Progenitor cell of endocrine pancreas (in vitro differentiated cells): ENCODE results near the gene KCNMB2. TPM values are rescaled to one million over a fixed set of nuclear protein-coding genes. Genes with fewer than 3 reads are reported as not detected.

Experiments used
- DNase-seq: peaks from one replicate; pipeline ENCODE4 v3.0.0; 2021; ENCODE audit warnings: low spot score; ENCODE audit not compliant: unreplicated experiment
- H3K27ac Mint-ChIP-seq: 2 replicates; pipeline ENCODE4 v1.8.0; 2021; ENCODE audit warnings: mild to moderate bottlenecking, moderate library complexity, mixed read lengths
- H3K27me3 Mint-ChIP-seq: 2 replicates; pipeline ENCODE4 v1.8.0; 2021; ENCODE audit warnings: mixed read lengths
- H3K36me3 Mint-ChIP-seq: 2 replicates; pipeline ENCODE4 v1.8.0; 2022; ENCODE audit warnings: mixed read lengths; ENCODE audit not compliant: insufficient read depth
- H3K4me1 Mint-ChIP-seq: 2 replicates; pipeline ENCODE4 v1.8.0; 2021; ENCODE audit warnings: low read depth, mixed read lengths
- H3K4me3 Mint-ChIP-seq: 2 replicates; pipeline ENCODE4 v1.8.0; 2021; ENCODE audit warnings: low read depth, mild to moderate bottlenecking, moderate library complexity, mixed read lengths
- H3K9me3 Mint-ChIP-seq: 2 replicates; pipeline ENCODE4 v1.8.0; 2021; ENCODE audit warnings: low read depth, mixed read lengths
- CTCF ChIP-seq: fragments of 200-600 bp; sonication (generic); IDR thresholded peaks from one replicate; pipeline ENCODE4 v1.5.0; 2021; ENCODE audit warnings: antibody characterized with exemption, mild to moderate bottlenecking; ENCODE audit not compliant: unreplicated experiment
- total RNA-seq: library from RNA; stranded (reverse); gene quantifications from 2 replicates; pipeline ENCODE4 v1.2.1, GENCODE V29; 2021

Gene KCNMB2
- total RNA-seq, 1 donor from 2014 or later: not detected

- Mint-ChIP-seq H3K4me3 (no peak overlapping the region), H3K9me3 (peaks cover 7% of the 10 kb centered on the region), H3K36me3 (peaks cover 2% of the 10 kb centered on the region), H3K27ac (no peak overlapping the region), H3K27me3 (no peaks in the 10 kb centered on the region), H3K4me1 (no peaks in the 10 kb centered on the region)
- no peak for DNase-seq
- TF ChIP-seq CTCF: no peak
These were observed 95.7 kb downstream of the KCNMB2 start for GRCh38 chr3:178631950-178632349.

- Mint-ChIP-seq H3K4me3 (no peak overlapping the region), H3K4me1 (no peaks in the 10 kb centered on the region), H3K9me3 (peaks cover 7% of the 10 kb centered on the region), H3K27me3 (no peaks in the 10 kb centered on the region), H3K27ac (no peak overlapping the region), H3K36me3 (peaks cover 2% of the 10 kb centered on the region)
- DNase-seq: no peak
- no peak for TF ChIP-seq CTCF
These were observed 98.7 kb downstream of the KCNMB2 start for GRCh38 chr3:178634975-178635374.

GRCh38 chr3:178637802-178638201 lies 101.6 kb downstream of the KCNMB2 start:
- Mint-ChIP-seq H3K36me3 (peaks cover 2% of the 10 kb centered on the region), H3K4me3 (no peak overlapping the region), H3K9me3 (peaks cover 7% of the 10 kb centered on the region), H3K4me1 (no peaks in the 10 kb centered on the region), H3K27me3 (no peaks in the 10 kb centered on the region), H3K27ac (no peak overlapping the region)
- no peak for TF ChIP-seq CTCF
- DNase-seq: no peak

- Mint-ChIP-seq H3K36me3 (no peaks in the 10 kb centered on the region), H3K4me1 (no peaks in the 10 kb centered on the region), H3K4me3 (no peak overlapping the region), H3K27me3 (no peaks in the 10 kb centered on the region), H3K27ac (no peak overlapping the region), H3K9me3 (peaks cover 9% of the 10 kb centered on the region)
- no peak for TF ChIP-seq CTCF
- no peak for DNase-seq
These were observed 109.3 kb downstream of the KCNMB2 start for GRCh38 chr3:178645503-178645902.

- Mint-ChIP-seq H3K27ac (no peak overlapping the region), H3K36me3 (peaks cover 2% of the 10 kb centered on the region), H3K4me3 (no peak overlapping the region), H3K4me1 (no peaks in the 10 kb centered on the region), H3K9me3 (peaks cover 16% of the 10 kb centered on the region), H3K27me3 (no peaks in the 10 kb centered on the region)
- DNase-seq: no peak
- TF ChIP-seq CTCF: no peak
These were observed 110.1 kb downstream of the KCNMB2 start for GRCh38 chr3:178646186-178646862.
